ENCODE data around the gene SLC35A1.

Gene SLC35A1

GRCh38 chr6:87518453-87518852 is 45.7 kb downstream of the SLC35A1 start:
- H3K4me3 ChIP-seq (replicated peaks in 1 of 2; ENCODE audit: low read depth in 2 of 2, low read length in 2 of 2), result no peak overlapping the region
- TF ChIP-seq, protein P1, sequence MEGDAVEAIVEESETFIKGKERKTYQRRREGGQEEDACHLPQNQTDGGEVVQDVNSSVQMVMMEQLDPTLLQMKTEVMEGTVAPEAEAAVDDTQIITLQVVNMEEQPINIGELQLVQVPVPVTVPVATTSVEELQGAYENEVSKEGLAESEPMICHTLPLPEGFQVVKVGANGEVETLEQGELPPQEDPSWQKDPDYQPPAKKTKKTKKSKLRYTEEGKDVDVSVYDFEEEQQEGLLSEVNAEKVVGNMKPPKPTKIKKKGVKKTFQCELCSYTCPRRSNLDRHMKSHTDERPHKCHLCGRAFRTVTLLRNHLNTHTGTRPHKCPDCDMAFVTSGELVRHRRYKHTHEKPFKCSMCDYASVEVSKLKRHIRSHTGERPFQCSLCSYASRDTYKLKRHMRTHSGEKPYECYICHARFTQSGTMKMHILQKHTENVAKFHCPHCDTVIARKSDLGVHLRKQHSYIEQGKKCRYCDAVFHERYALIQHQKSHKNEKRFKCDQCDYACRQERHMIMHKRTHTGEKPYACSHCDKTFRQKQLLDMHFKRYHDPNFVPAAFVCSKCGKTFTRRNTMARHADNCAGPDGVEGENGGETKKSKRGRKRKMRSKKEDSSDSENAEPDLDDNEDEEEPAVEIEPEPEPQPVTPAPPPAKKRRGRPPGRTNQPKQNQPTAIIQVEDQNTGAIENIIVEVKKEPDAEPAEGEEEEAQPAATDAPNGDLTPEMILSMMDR (IDR thresholded peaks at IDR 0.05; ENCODE audit: low read depth, low read length), result no peak

GRCh38 chr6:87522686-87523085 is 49.9 kb downstream of the SLC35A1 start:
- no peak overlapping the region for H3K4me3 ChIP-seq (replicated peaks in 1 of 2; ENCODE audit: low read depth in 2 of 2, low read length in 2 of 2)
- TF ChIP-seq, protein P1 (IDR thresholded peaks at IDR 0.05; ENCODE audit: low read depth, low read length), result no peak
- no peak for DNase-seq (ENCODE audit: low read depth in 2 of 2)

More at GRCh38 chr6:87518453-87518852, 45.7 kb downstream of the SLC35A1 start:
- DNase-seq (ENCODE audit: low read depth in 2 of 2), result no peak

- TF ChIP-seq, protein P1 (IDR thresholded peaks at IDR 0.05; ENCODE audit: low read depth, low read length), result no peak
- no peak overlapping the region for H3K4me3 ChIP-seq (replicated peaks in 1 of 2; ENCODE audit: low read depth in 2 of 2, low read length in 2 of 2)
- DNase-seq (ENCODE audit: low read depth in 2 of 2), result no peak
Measured at GRCh38 chr6:87529221-87529620, 56.4 kb downstream of the SLC35A1 start.

- no peak overlapping the region for H3K4me3 ChIP-seq (replicated peaks in 1 of 2; ENCODE audit: low read depth in 2 of 2, low read length in 2 of 2)
- TF ChIP-seq, protein P1 (IDR thresholded peaks at IDR 0.05; ENCODE audit: low read depth, low read length), result no peak
- DNase-seq (ENCODE audit: low read depth in 2 of 2), result no peak
Measured at GRCh38 chr6:87534377-87535047, 61.7 kb downstream of the SLC35A1 start.

DNA sequence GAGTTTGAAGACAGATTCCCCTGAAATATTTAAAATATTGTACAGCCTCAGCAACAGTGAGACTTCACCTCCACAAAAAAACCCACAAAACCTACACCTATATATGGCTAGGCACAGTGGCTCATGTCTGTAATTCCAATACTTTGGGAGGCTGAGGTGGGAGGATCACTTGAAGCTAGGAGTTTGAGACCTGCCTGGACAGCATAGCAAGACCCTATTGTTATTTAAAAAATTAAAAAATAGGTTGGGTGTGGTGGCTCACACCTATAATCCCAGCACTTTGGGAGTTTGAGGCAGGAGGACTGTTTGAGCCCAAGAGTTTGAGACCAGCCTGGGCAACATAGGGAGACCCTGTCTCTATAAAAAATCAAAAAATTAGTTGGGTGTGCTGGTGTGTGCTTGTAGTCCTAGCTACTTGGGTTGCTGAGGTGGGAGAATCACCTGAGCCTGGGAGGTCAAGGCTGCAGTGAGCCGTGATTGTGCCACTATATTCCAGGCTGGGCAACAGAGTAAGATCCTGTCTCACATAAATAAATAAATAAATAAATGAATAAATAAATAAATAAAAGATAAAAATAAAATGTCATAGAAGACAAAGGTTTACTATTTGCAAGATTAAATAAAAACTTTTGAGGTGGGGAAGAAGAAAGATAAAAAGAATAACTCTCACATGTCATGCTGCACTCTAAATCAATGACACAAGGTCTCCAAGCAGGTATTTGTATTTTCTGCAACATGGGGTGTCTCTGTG is 65.9 kb downstream of the SLC35A1 start:
- H3K4me3 ChIP-seq (replicated peaks in 1 of 2; ENCODE audit: low read depth in 2 of 2, low read length in 2 of 2), result no peak overlapping the region
- TF ChIP-seq, protein P1 (IDR thresholded peaks at IDR 0.05; ENCODE audit: low read depth, low read length), result no peak
- no peak for DNase-seq (ENCODE audit: low read depth in 2 of 2)

DNA sequence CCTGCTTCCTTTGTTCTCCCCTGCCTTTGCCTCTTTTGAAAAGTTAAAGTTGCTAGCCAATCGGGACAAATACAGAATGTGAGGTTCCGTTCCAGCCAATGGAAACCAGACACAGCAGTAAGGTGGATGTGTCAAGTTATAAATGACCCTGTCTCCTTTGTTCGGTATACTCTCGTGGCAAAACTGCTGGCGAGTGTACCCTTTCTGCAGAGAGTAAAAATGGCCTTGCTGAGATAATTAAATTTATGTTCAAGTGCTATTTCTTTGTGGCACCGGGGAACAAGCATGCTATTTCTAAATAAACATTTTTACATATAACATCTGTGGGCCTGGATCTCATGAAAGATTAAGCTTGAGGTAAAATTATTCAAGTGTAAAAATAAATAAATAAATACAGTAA is 66.8 kb downstream of the SLC35A1 start:
- no peak for DNase-seq (ENCODE audit: low read depth in 2 of 2)

More for the DNA sequence above, 66.8 kb downstream of the SLC35A1 start:
- TF ChIP-seq, protein P1 (IDR thresholded peaks at IDR 0.05; ENCODE audit: low read depth, low read length), result no peak
- no peak overlapping the region for H3K4me3 ChIP-seq (replicated peaks in 1 of 2; ENCODE audit: low read depth in 2 of 2, low read length in 2 of 2)
